Uterus (tissue), 2 donors: Measurements from ENCODE around the gene EXOC4.

Source experiments
- POLR2A ChIP-seq, 2 donors: fragments of 450-650 bp; IDR thresholded peaks; one replicate each; pipeline ENCODE4 v1.6.1; 2016; ENCODE audit warnings: antibody characterized with exemption in 2 of 2, mild to moderate bottlenecking in 1 of 2, moderate library complexity in 1 of 2
- TF ChIP-seq, protein P1 (sequence below), 4 experiments: fragments of 200-600 bp in 2 of 4; fragments of 450-650 bp in 2 of 4; sonication (generic) in 2 of 4; IDR thresholded peaks; one replicate each; pipeline ENCODE4 v1.5.1; 2016 to 2019; ENCODE audit warnings: antibody characterized with exemption in 4 of 4, mild to moderate bottlenecking in 2 of 4, moderate library complexity in 1 of 4

DNA sequence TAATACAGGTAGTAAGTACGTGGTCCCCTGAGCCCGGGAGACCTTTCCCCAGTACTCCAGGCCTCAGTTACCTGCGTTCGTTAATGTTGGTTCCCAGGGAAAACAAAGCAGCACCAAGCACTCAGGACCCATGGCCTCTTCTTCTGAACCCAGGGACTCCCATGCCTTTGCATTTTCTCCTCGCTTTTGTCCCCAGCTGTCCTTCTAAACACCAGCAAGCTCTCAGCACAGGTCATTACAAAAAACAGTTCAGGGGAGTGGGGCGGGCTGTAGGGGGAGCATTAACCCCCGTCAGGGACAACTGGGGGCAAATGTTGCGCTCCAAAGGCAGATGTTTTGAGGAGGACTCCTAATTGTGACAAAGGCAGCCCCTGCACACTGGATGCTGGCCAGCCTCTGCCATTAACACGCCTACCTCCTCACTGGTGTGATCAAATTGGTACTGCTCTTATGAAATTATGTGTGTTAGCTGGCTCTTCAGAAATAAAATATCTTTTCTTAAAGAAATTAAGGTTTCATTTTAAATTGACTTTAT lies 793.8 kb downstream of the EXOC4 start:
- TF ChIP-seq, protein P1, sequence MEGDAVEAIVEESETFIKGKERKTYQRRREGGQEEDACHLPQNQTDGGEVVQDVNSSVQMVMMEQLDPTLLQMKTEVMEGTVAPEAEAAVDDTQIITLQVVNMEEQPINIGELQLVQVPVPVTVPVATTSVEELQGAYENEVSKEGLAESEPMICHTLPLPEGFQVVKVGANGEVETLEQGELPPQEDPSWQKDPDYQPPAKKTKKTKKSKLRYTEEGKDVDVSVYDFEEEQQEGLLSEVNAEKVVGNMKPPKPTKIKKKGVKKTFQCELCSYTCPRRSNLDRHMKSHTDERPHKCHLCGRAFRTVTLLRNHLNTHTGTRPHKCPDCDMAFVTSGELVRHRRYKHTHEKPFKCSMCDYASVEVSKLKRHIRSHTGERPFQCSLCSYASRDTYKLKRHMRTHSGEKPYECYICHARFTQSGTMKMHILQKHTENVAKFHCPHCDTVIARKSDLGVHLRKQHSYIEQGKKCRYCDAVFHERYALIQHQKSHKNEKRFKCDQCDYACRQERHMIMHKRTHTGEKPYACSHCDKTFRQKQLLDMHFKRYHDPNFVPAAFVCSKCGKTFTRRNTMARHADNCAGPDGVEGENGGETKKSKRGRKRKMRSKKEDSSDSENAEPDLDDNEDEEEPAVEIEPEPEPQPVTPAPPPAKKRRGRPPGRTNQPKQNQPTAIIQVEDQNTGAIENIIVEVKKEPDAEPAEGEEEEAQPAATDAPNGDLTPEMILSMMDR (IDR thresholded peaks at IDR 0.05), result no peak
- TF ChIP-seq POLR2A (IDR thresholded peaks at IDR 0.05), result no peak
